22Rv1 (cell line): ENCODE data around the gene GK2.

ENCODE experiments used
- CTCF ChIP-seq: fragments of 450-650 bp; IDR thresholded peaks from 2 replicates; pipeline ENCODE4 v1.5.1; 2017; ENCODE audit warnings: mild to moderate bottlenecking
- ZFX ChIP-seq: fragments of 450-650 bp; IDR thresholded peaks from 2 replicates; pipeline ENCODE4 v1.6.1; 2017; ENCODE audit warnings: antibody characterized with exemption, borderline replicate concordance

GRCh38 chr4:79455216-79455615 is 47.2 kb upstream of the GK2 start:
- TF ChIP-seq CTCF (no peak), ZFX (no peak)
